ENCODE measurements around the gene SENP5.
"Not testable (repeated sequence)": the region's sequence is repeated elsewhere in the genome, so short reads cannot be mapped to it uniquely, and the experiment has no call there.

The SENP5 gene, protein sequence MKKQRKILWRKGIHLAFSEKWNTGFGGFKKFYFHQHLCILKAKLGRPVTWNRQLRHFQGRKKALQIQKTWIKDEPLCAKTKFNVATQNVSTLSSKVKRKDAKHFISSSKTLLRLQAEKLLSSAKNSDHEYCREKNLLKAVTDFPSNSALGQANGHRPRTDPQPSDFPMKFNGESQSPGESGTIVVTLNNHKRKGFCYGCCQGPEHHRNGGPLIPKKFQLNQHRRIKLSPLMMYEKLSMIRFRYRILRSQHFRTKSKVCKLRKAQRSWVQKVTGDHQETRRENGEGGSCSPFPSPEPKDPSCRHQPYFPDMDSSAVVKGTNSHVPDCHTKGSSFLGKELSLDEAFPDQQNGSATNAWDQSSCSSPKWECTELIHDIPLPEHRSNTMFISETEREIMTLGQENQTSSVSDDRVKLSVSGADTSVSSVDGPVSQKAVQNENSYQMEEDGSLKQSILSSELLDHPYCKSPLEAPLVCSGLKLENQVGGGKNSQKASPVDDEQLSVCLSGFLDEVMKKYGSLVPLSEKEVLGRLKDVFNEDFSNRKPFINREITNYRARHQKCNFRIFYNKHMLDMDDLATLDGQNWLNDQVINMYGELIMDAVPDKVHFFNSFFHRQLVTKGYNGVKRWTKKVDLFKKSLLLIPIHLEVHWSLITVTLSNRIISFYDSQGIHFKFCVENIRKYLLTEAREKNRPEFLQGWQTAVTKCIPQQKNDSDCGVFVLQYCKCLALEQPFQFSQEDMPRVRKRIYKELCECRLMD

DNA sequence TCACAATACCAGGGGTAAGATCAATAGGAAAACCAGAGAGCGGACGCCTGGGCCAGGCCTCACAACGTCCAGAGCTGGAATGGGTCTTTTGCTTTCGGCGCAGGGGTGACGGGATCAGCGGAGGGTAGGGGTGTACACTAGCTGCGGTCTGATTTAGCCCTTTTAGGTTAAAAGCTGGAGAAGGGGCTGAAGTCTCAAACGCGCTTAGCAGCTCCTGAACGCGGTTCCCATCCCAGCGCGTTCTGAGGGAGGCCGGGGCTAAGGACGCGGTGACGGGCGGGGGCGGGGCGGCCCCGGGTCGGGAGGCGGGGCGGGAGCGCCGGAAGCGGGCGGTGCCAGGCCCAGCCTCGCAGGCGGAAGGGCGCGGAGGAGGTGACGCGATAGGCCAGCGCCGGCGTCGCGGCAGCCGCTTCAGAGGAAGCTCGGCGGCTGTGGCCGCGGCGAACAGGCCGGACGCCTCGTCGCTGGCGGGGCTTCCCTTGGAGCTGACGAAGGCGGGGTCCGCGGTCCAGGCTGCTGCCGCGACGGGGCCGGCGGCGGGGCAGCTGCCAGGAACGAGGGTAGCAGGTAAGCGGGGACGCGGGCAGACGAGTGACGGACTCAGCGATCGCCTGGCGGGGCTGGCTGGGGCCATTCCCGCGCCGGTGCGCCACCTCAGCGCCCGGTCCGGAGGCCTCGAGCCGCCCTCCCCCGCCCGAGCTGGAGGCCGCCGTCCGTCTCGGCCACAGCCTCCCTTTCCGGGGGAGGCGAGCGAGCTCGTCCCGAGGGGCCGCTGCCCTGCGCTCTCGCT, at the start of gene SENP5:
TSS of gene SENP5 (plus strand) at position 414 of the 790 bp plus-strand sequence. CDS start 17,262 bp downstream, outside the sequence.
- peak; percentile 95 for DNase-seq

DNA sequence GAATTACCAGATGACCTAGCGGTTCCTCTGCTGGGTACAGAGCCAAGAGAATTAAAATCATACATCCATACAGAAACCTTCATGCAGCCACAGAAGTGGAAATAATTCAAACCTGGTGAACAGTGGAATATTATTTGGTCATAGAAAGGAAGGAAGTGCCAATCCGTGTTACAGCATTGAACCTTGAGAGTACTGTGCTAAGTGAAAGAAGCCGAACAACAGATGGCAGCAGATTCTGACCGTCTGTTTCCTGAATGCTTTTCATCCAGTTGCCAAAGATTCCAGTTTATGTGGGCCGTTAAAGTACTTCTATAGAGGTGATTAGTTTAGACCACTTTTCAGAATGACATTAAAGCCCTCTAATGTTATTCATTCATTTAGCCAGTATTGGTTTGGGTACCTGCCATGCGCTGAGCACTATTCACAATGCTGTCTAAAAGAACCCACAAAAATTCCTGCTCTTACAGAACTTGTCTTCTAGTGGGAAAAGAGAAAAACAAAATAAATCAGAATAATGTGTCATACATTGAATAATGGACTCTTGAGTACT, 45.8 kb upstream of the SENP5 start:
- no peak for DNase-seq

DNA sequence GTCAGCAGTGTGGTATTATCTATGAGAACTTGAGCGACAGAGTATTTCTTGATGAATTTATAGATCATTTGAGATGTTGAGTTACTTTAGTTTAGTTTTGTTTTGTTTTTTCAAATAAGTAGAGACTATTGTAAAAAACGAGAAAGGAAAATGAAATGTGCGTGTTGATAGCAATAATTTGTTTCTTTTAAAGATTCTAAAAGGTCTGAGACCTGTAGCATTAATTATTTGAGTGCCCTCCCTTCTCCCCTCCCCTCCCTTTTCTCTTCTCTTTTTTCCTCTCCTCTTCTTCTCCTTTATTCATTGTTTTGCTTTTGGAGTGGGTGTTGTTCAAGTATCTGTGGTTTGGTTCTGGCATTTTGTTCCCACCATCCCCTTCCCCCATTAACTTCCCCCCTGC, 38.1 kb upstream of the SENP5 start:
- DNase-seq: not testable (repeated sequence)

DNA sequence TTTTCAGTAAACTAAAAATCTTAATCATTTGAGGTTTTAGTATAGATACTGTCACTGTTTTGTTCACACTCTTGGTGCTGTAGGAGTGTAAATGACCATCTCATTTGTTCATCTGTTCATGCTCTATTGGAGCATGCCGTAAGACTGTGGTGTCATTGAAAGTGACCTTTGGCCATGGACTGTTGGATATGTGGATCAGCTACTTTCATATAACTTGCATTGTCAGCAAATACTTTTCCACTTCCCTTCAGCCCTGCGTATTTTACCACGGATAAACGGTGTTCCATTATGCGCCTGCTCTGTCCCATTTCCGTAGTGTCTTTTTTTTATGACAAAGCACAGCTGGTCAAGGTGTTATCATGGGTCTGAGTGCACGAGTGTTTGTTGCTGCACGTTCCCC, 32.6 kb upstream of the SENP5 start:
- DNase-seq: no peak

DNA sequence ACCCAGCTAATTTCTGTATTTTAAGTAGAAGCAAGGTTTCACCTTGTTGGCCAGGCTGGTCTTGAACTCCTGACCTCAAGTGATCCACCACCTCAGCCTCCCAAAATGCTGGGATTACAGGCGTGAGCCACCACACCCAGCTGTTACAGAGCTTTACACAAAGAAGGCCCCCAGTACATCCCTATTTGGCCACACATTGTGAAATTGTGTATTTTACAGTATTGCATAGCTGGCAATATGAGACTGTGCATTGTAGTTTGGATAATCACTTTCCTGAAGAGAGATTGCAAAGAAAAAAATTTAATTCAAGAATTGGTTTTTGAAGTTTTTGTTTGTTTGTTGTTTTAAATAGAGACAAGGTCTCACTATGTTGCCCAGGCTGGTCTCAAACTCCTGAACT, 31.1 kb upstream of the SENP5 start:
- not testable (repeated sequence) for DNase-seq

DNA sequence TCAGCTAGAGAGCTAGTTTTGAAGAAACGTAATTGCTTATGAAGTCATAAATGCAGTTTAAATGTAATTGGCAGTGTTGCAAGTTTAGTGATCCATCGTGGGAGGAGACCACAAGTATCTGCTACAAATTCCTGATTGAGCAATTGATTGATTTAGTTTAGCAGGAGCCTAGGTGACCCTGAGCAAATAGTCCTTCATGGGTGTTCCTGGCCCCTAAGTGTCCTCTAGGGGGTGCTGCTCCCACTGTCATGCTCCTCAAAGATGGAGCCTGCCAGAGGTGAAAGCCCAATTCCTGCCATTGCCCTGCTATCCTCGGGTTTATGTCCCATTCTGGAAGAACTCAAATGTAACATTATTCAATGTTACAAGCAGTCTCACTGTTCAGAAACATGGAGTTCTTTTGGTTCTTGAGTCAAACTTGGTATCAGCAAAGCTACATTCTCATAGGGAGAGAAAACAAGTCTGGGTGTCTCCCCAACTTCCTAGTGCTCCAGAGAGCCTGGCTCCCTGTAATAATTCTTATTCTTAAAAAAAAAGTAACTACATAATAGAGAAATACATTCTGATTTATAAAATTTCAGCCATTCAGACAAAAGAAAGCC, 29.8 kb upstream of the SENP5 start:
- DNase-seq: no peak

DNA sequence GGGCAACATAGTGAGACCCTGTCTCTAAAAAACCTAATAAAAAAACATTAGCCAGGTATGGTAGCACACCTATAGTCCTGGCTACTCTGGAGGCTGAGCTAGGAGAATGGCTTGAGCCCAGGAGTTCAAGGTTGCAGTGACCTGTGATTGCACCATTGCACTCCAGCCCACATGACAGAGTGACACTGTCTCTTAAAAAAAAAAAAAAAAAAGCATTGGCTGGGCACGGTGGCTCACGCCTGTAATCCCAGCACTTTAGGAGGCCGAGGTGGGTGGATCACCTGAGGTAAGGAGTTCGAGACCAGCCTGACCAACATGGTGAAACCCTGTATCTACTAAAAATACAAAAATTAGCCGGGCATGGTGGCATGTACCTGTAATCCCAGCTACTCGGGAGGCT, 28.4 kb upstream of the SENP5 start:
- not testable (repeated sequence) for DNase-seq

DNA sequence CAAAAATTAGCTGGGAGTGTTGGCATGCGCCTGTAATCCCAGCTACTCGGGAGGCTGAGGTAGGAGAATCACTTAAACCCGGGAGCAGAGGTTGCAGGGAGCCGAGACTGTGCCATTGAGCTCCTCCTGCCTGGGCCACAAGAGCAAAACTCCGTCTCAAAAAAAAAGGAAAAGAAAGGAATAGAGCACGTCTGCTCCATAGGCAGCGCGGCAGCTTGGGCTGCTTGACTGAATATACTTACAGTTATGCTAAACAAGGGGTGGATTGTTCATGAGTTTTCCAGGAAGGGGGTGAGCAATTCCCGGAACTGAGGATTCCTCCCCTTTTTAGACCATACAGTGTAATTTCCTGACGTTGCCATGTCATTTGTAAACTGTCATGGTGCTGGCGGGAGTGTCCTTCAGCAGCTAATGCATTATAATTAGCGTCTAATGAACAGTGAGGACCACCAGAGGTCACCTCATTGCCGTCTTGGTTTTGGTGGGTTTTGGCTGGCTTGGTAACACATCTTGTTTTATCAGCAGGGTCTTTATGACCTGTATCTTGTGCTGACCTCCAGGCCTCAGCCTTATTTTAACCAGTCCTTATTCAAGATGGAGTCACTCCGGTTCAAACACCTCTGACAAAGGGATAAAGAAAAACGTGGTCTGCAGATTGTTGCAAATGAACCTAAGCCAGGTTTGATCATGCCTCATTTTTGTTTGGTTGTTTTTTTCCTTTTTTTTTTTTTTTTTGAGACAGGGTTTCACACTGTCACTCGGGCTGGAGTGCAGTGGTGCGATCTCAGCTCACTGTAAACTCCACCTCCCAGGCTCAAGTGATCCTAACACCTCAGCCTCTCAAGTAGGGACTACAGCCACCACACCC, 24.9 kb upstream of the SENP5 start:
- no peak for DNase-seq

DNA sequence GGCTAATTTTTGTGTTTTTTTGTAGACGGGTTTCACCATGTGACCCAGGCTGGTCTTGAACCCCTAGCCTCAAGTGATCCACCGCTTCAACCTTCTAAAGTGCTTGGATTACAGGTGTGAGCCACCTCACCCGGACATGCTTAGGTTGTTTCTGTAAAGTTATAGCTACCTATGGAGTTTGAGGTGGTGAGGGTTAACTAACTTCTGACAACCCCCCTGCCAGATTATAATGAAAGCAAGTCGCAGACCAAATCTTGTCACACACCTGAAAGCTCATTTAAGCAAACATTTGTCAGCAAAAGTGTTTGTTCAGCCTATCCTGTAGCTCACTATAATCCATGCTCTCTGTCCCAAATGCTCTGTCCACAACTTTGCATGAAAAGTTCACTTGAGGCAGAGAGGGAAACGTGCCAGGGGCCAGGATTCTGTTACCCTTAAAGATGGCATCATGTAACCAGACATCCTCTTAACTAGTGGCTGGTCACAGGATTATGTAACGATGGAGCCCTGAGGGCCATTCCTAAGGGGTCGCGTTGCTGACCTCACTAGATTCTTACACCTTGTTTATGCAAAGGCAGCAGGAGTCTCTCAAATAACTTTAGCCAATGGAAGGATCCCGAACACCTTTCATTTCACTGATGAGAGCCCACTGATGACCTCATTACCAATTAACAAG, 24.1 kb upstream of the SENP5 start:
- DNase-seq: no peak

DNA sequence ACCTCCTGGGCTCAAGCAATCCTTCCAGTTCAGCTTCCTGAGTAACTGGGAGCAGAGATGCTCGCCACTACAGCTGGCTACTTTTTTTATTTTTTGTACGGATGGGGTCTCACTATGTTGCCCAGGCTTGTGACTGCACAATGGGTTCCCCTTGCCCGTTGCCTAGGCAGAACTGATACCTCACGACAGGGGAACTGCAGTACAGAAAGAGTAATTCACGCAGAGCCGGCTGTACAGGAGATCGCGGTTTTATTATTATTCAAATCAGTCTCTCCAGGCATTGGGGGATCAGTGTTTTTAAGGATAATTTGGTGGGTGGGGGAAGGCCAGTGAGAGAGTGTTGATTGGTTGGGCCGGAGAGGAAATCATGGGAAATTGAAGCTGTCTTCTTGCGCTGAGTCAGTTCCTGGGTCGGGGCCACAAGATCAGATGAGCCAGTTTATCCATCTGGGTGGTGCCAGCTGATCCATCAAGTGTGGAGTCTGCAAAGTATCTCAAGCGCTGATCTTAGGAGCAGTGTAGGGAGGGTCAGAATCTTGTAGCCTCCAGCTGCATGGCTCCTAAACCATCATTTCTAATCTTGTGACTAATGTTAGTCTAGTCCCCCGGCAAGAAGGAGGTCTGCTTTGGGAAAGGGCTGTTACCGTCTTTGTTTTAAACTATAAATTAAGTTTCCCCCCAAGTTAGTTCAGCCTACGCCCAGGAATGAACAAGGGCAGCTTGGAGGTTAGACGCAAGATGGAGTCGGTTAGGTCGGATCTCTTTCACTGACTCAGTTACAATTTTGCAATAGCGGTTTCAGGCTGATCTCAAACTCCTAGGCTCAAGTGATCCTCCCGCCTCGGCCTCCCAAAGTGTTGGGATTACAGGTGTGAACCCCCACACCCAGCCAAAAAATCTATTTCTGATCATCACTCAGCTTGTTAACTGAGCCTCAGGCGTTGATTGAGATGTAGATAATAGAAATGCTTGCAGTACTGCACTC, 23.2 kb upstream of the SENP5 start:
- not testable (repeated sequence) for DNase-seq

DNA sequence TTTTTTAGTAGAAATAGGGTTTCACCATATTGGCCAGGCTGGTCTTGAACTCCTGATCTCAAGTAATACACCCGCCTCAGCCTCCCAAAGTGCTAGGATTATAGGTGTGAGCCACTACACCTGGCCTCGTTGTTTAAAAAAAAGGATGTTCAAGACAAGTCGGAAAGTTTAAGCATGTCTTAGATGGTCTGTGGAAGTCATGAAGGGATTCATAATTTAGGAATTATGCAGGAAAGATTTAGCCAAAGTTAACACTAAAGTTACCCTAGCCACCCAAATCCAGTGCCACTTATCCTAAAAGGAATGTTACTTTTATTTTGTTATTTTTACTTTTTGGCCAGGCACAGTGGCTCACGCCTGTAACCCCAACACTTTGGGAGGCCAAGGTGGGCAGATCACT, 19.3 kb upstream of the SENP5 start:
- not testable (repeated sequence) for DNase-seq

DNA sequence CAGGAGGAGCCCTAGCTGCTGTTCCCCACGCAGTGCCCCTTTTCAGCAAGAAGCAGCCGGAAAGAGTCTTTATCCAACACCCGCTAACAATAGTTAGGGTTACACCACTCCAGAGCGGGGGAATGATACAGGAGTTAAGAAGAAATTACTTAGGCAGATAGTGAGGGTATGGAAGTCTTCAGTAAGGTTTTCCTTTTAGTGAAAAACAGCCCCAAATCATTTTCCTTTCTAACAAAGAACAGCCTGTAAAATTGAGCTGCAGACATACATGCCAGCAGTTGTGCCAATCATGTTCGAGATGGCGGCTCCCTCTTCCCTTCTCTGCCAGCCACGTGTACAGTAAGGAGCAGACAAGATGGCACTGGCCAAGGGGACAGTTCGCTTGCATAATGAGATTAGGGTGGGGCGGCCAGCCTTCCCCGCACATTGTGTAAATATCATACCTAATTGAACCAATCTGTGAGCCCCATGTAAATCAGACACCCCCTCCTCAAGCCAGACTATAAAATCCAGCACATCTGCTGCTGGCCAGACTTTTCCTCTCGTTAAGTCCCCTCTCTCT, 18.5 kb upstream of the SENP5 start:
- DNase-seq: no peak

DNA sequence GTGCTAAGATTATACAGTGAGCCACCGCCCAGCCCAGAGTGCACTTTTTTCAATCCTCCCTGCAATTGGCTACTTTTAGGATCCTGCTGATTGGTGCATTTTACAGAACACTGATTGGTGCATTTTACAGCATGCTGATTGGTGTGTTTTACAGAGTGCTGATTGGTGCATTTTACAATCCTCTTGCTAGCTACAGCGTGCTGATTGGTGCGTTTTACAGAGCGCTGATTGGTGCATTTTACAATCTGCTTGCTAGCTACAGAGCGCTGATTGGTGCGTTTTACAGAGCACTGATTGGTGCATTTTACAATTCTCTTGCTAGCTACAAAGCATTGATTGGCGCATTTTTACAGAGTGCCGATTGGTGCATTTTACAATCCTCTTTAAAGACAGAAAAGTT, 4.7 kb upstream of the SENP5 start:
- not testable (repeated sequence) for DNase-seq

DNA sequence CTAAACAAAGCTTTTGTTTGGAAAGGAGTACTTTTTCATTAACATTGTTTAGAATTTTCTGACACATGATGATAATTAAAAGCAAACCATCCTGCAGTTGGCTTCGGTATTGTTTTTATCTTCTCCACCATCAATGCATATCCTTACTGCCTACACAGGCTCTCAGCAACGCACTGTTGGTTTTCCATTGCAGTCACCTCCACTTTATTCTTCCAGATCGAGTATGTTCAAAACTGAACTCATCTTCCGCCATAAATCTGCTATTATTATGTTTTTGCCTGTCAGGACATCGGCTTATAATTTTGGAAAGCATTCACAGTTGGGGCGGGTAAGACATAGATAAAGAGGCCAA, 589 bp upstream of the SENP5 start:
- DNase-seq: no peak

DNA sequence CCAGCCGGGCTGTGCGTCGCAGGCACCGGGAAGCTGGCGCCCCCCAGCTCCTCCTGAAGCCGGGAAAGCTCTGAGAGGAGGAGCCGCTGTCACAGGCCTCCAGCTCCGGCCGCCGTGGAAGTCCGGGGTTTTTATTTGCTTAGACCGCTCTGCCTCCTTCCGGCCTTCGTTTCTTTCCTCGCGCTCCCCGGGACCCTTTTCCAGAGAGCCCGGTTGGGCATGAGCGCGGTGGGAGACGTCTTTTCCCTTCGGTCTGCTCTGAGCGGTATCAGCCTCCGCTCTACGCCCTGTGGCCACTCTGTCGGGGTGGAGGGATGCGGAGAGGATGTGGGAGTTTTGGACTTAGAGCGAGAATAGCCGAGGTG, 559 bp downstream of the SENP5 start:
- no peak for DNase-seq

DNA sequence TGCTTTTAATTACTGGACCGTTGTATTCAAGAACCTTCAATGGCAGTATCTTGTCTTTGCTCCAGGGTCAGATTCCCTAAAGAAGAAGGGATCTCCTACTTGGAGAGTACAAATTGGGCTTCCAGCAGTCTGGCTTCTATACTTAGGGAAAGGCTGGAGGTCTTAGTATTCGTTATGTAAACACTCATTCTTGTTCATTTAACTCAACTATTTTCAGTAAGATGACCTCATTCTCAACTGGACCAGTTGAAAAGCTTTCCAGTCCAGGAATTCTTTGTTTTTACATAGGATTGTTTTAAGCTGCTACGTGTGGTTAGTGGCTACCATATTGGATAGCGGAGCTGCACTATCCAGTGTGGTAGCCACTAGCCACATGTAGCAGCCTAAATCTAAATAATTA, 4.6 kb downstream of the SENP5 start:
- no peak for DNase-seq

DNA sequence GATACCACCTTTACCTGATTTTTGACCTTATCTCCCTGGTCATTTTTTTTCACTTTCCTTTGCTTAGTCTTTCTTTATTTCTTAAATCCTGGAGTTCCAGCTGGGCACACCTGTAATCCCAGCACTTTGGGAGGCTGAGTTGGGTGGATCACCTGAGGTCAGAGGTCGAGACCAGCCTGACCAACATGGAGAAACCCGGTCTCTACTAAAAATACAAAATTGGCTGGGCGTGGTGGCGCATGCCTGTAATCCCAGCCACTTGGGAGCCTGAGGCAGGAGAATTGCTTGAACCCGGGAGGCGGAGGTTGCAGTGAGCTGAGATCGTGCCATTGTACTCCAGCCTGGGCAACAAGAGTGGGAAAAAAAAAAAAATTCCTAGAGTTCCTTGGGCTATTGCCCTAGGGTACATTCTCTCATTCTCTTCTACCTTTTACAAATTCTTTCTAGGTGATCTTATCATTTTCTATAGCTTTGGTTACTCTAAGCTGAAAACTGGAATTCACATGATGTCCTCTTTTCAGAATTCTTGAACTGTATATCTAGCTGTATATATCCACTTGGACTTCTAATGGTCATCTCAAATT, 6.9 kb downstream of the SENP5 start:
- DNase-seq: not testable (repeated sequence)

DNA sequence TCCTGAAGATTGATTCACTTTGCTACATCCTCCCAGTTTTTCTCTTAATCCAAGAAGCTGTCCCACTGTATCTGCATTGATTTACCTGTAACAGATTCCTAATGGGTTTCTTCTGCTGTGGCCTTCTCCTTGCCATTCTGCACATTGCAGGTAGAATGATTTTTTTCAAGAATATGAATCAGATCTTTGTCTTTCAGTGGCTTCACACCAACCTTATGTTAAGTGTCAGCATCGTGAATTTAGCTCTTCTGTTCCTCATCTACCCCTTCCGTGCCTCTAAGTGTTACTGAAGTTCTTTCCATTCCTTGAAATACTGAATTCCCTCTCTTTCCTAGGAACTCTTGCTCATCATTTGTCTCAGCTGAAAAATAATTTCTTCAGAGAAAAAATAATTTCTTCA, 7.5 kb downstream of the SENP5 start:
- DNase-seq: no peak

DNA sequence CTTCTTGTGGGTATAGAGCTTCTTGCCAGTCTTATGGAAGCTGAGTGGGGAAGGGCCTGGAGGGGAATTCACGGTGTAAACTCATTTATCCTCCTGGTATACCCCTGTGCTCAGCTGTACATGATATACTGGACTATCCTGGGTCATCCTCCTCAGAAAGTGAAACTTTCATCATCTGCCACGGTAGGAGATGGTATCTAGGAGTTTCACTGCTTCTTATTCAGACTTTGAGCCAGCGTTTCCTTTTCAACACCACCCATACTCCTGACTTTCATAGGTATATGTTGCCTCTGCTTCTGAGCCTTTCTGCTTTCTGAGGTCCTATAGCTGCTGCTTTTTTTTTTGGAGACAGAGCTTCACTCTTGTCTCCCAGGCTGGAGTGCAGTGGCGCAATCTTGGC, 15.6 kb downstream of the SENP5 start:
- no peak for DNase-seq

Measured in left hindlimb (tissue), 1 donor.